Smooth muscle cell (in vitro differentiated cells): Measurements from ENCODE around the gene EFTUD2. TPM values are rescaled to one million over a fixed set of nuclear protein-coding genes. Genes with fewer than 3 reads are reported as not detected.

Experiments used
- DNase-seq: peaks from one replicate; lab custom pipeline; 2025; ENCODE audit not compliant: unreplicated experiment; lab: John Stamatoyannopoulos, UW
- H2AFZ ChIP-seq: fragments of 200-600 bp; sonication (generic); 2 replicates; pipeline ENCODE4 v1.6.0; 2016; ENCODE audit warnings: antibody characterized with exemption, low read depth, mild to moderate bottlenecking
- H3F3A ChIP-seq: fragments of 200-600 bp; sonication (generic); 2 replicates; pipeline ENCODE4 v1.6.0; 2017; ENCODE audit warnings: antibody characterized with exemption, low read depth
- H3K27ac ChIP-seq: fragments of 200-600 bp; sonication (generic); 2 replicates; pipeline ENCODE4 v1.5.1; 2016; ENCODE audit warnings: low read depth, mild to moderate bottlenecking
- H3K27me3 ChIP-seq: fragments of 200-600 bp; sonication (generic); 2 replicates; pipeline ENCODE4 v1.6.1; 2016; ENCODE audit warnings: low read depth, mild to moderate bottlenecking
- H3K36me3 ChIP-seq: fragments of 200-600 bp; sonication (generic); 2 replicates; pipeline ENCODE4 v1.5.1; 2016; ENCODE audit warnings: low read depth
- H3K4me1 ChIP-seq: fragments of 200-600 bp; sonication (generic); 2 replicates; pipeline ENCODE4 v1.5.1; 2016; ENCODE audit warnings: low read depth
- H3K4me2 ChIP-seq: fragments of 200-600 bp; sonication (generic); 2 replicates; pipeline ENCODE4 v1.6.0; 2016; ENCODE audit warnings: mild to moderate bottlenecking
- H3K4me3 ChIP-seq: fragments of 200-600 bp; sonication (generic); 2 replicates; pipeline ENCODE4 v1.5.1; 2016; ENCODE audit warnings: mild to moderate bottlenecking
- H3K79me2 ChIP-seq: fragments of 200-600 bp; sonication (generic); 2 replicates; pipeline ENCODE4 v1.6.0; 2016; ENCODE audit warnings: low read depth, mild to moderate bottlenecking
- H3K9ac ChIP-seq: fragments of 200-600 bp; sonication (generic); 2 replicates; pipeline ENCODE4 v1.6.0; 2016; ENCODE audit warnings: low read depth
- H3K9me3 ChIP-seq: fragments of 200-600 bp; sonication (generic); replicated peaks from 2 replicates; pipeline ENCODE4 v1.5.1; 2016; ENCODE audit warnings: low read depth
- H4K20me1 ChIP-seq: fragments of 200-600 bp; sonication (generic); 2 replicates; pipeline ENCODE4 v1.6.0; 2016; ENCODE audit warnings: low read depth
- WGBS: methylation state at CpG from one replicate; pipeline ENCODE4 v1.1.7; 2016; ENCODE audit warnings: low lambda C conversion rate; 5-methylcytosine and 5-hydroxymethylcytosine counted together
- polyA plus RNA-seq: library from polyadenylated mRNA; unstranded; fragments of >200 nt; fragmentation: Nextera tagmentation; extraction: Ambion mirVana; gene quantifications from 2 replicates; pipeline ENCODE4 v1.2.1, GENCODE V29; 2016
- total RNA-seq: library from RNA; depleted of rRNA; stranded (reverse); fragments of >200 nt; gene quantifications from 2 replicates; pipeline ENCODE4 v1.2.3, GENCODE V29; 2014
- TF ChIP-seq, protein P1 (sequence below): fragments of 200-600 bp; sonication (generic); IDR thresholded peaks from 2 replicates; pipeline ENCODE4 v1.5.1; 2017; ENCODE audit warnings: borderline replicate concordance, mild to moderate bottlenecking, antibody characterized with exemption; ENCODE audit not compliant: insufficient read depth, poor library complexity, severe bottlenecking

EFTUD2 gene
- total and polyA plus RNA-seq, 2 experiments from 2014 or later = 57.2 to 76.0 TPM

DNA sequence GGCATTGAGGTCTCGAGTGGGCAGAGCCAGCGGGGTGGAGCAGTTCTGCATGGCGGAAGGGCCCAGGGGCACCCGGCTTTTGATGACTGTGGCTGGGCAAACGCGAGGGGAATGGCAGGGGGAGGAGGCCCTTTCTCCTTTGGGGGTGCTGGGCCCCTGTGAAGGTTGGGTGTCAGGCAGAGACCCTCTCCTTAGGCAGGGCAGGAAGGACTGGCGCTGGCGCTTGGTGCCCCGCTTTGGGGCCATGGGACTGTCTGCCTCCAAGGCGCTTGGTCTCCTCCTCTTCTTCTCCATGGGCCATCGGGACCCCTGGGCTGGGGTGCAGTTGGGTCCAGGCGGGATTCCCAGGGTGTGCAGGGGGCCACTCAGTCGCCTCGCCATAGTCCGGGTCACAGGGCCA lies 28.9 kb upstream of the EFTUD2 start:
- Histone ChIP-seq H3K27me3 (no peaks in the 10 kb centered on the region), H3K9ac (no peak overlapping the region), H3F3A (no peaks in the 10 kb centered on the region), H2AFZ (no peak overlapping the region), H3K79me2 (no peaks in the 10 kb centered on the region), H3K4me3 (no peak overlapping the region), H3K4me2 (no peak overlapping the region), H3K9me3 (no peaks in the 10 kb centered on the region), H3K27ac (no peak overlapping the region), H3K36me3 (no peaks in the 10 kb centered on the region), H3K4me1 (no peaks in the 10 kb centered on the region), H4K20me1 (no peaks in the 10 kb centered on the region)
- over 99% methylated on average over 15 of the region's 15 CpGs for WGBS
- no peak for DNase-seq
- TF ChIP-seq, protein P1, sequence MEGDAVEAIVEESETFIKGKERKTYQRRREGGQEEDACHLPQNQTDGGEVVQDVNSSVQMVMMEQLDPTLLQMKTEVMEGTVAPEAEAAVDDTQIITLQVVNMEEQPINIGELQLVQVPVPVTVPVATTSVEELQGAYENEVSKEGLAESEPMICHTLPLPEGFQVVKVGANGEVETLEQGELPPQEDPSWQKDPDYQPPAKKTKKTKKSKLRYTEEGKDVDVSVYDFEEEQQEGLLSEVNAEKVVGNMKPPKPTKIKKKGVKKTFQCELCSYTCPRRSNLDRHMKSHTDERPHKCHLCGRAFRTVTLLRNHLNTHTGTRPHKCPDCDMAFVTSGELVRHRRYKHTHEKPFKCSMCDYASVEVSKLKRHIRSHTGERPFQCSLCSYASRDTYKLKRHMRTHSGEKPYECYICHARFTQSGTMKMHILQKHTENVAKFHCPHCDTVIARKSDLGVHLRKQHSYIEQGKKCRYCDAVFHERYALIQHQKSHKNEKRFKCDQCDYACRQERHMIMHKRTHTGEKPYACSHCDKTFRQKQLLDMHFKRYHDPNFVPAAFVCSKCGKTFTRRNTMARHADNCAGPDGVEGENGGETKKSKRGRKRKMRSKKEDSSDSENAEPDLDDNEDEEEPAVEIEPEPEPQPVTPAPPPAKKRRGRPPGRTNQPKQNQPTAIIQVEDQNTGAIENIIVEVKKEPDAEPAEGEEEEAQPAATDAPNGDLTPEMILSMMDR = no peak

DNA sequence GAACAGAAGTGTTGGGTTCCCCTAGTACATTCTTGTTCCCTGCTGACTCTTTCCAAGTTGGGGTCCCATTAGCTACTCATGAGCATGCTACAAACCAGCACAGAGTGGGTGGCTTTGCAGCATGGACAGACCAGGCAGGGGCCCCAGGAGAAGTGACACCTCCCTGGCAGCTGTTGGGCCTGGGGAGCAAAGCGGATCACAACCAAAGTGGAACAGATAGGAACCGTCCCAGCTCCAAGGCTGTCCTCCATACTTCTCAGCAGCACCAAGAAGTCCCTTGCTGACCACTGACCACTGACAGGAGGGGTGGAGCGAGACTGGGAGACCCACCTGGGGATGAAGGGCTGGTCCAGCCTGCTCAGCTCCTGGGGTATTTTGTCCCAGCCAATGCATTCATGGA lies 28.5 kb upstream of the EFTUD2 start:
- 100% methylated on average over 3 of the region's 3 CpGs for WGBS
- no peaks in the 10 kb centered on the region for H3K27me3 ChIP-seq
- H3K4me3 ChIP-seq = no peak overlapping the region
- TF ChIP-seq, protein P1 = no peak
- no peaks in the 10 kb centered on the region for H3K36me3 ChIP-seq
- H3K9me3 ChIP-seq = no peaks in the 10 kb centered on the region
- H3K27ac ChIP-seq = no peak overlapping the region
- no peaks in the 10 kb centered on the region for H3F3A ChIP-seq
- no peaks in the 10 kb centered on the region for H3K4me1 ChIP-seq
- no peaks in the 10 kb centered on the region for H4K20me1 ChIP-seq
- no peaks in the 10 kb centered on the region for H3K79me2 ChIP-seq
- H3K4me2 ChIP-seq = no peak overlapping the region
- H2AFZ ChIP-seq = no peak overlapping the region
- no peak overlapping the region for H3K9ac ChIP-seq
- no peak for DNase-seq

DNA sequence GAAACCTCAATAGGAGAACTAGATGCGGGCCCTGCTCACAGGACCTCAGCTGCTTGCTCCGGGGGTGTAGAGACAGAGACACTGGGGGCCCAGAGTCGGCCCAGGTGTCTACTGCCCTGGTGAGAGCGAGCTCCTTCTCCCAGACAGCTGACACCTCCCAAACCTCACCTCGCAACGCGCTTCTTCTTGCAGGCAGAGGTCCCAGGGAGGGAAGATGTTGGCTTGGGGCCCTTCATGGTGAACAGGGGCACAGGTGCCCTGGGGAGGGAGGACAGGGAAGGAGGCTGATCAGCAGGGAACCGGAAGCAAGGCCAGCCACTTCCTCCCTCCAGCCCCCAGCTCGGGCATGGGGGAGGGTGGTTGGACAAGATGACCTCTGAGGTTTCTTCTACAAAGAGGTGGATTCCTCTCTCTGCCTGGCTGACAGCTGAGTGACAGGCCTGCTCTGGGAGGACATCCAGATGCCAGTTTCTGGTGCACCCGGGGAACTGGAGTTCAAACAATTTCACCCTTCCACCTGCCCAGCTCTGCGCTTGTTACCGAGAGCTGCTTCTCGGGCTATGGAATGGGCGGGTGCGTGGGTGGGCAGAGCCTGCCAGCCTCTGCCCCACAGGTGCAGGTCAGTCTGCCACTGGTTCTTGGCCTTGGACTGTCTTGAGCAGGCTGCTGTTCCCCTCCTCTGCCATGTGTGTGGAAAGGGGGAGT lies 27.7 kb upstream of the EFTUD2 start:
- TF ChIP-seq, protein P1 = no peak
- H3K79me2 ChIP-seq = no peaks in the 10 kb centered on the region
- H3K27ac ChIP-seq = no peak overlapping the region
- no peak for DNase-seq
- H3K36me3 ChIP-seq = no peaks in the 10 kb centered on the region
- H4K20me1 ChIP-seq = no peaks in the 10 kb centered on the region
- 96% methylated on average over 15 of the region's 15 CpGs for WGBS
- H3K9me3 ChIP-seq = no peaks in the 10 kb centered on the region
- H3K4me3 ChIP-seq = no peak overlapping the region
- no peaks in the 10 kb centered on the region for H3K27me3 ChIP-seq
- no peak overlapping the region for H2AFZ ChIP-seq
- H3K4me1 ChIP-seq = no peaks in the 10 kb centered on the region
- H3K4me2 ChIP-seq = no peak overlapping the region
- no peak overlapping the region for H3K9ac ChIP-seq
- no peaks in the 10 kb centered on the region for H3F3A ChIP-seq
